DND-41 (cell line): Measurements from ENCODE around the gene SLC17A9.

ENCODE experiments used
- ATAC-seq: fragments of 200-7000 bp; cut with Tn5 transposase; 3 replicates; pipeline ENCODE4 v1.9.1; 2021; ENCODE audit warnings: low read depth; ENCODE audit not compliant: insufficient read depth
- DNase-seq: peaks from one replicate; pipeline ENCODE4 v3.0.0-alpha.2; 2020
- H2AFZ ChIP-seq: 2 replicates; pipeline ENCODE4 v1.6.0; 2012; ENCODE audit warnings: low read depth, low read length
- H3K27ac ChIP-seq: 2 replicates; pipeline ENCODE4 v1.5.1; 2012; ENCODE audit warnings: low read length, inconsistent platforms
- H3K27me3 ChIP-seq: fragments of 200-600 bp; sonication (generic); 2 replicates; pipeline ENCODE4 v1.6.0; 2012; ENCODE audit warnings: low read length, mild to moderate bottlenecking, inconsistent platforms; ENCODE audit not compliant: insufficient read depth, poor library complexity
- H3K36me3 ChIP-seq: 2 replicates; pipeline ENCODE4 v1.5.1; 2012; ENCODE audit warnings: low read length, inconsistent platforms; ENCODE audit not compliant: insufficient read depth
- H3K4me1 ChIP-seq: 2 replicates; pipeline ENCODE4 v1.5.1; 2012; ENCODE audit warnings: mild to moderate bottlenecking, low read length; ENCODE audit not compliant: insufficient read depth
- H3K4me2 ChIP-seq: 2 replicates; pipeline ENCODE4 v1.6.0; 2012; ENCODE audit warnings: mild to moderate bottlenecking, moderate library complexity, low read length, inconsistent platforms; ENCODE audit not compliant: insufficient read depth
- H3K4me3 ChIP-seq, 2 experiments: fragments of 200-600 bp in 1 of 2; shearing (Covaris generic) in 1 of 2; 2 replicates each; pipeline ENCODE4 v1.5.1; 2012 to 2016; ENCODE audit warnings: inconsistent platforms in 2 of 2, low read length in 2 of 2, mild to moderate bottlenecking in 2 of 2, low read depth in 1 of 2, moderate library complexity in 1 of 2
- H3K79me2 ChIP-seq: 2 replicates; pipeline ENCODE4 v1.6.0; 2012; ENCODE audit warnings: low read length, inconsistent platforms; ENCODE audit not compliant: insufficient read depth
- H3K9ac ChIP-seq: 2 replicates; pipeline ENCODE4 v1.6.0; 2012; ENCODE audit warnings: low read depth, mild to moderate bottlenecking, inconsistent platforms, low read length, moderate library complexity
- H3K9me3 ChIP-seq: 2 replicates; pipeline ENCODE4 v1.5.1; 2012; ENCODE audit warnings: low read length, moderate library complexity, mild to moderate bottlenecking, inconsistent platforms; ENCODE audit not compliant: insufficient read depth, severe bottlenecking
- H4K20me1 ChIP-seq: 2 replicates; pipeline ENCODE4 v1.6.0; 2012; ENCODE audit warnings: low read length; ENCODE audit not compliant: insufficient read depth
- EZH2 ChIP-seq: IDR thresholded peaks from 3 replicates; pipeline ENCODE4 v1.6.1; 2012; ENCODE audit warnings: borderline replicate concordance, low read depth, mild to moderate bottlenecking, moderate library complexity, low read length, inconsistent platforms; ENCODE audit not compliant: severe bottlenecking
- TF ChIP-seq, protein P1 (sequence below): IDR thresholded peaks from 2 replicates; pipeline ENCODE4 v1.5.1; 2012; ENCODE audit warnings: borderline replicate concordance, low read length, moderate library complexity, mild to moderate bottlenecking; ENCODE audit not compliant: poor library complexity, severe bottlenecking; ENCODE audit errors: extremely low read depth

SLC17A9 gene

DNA sequence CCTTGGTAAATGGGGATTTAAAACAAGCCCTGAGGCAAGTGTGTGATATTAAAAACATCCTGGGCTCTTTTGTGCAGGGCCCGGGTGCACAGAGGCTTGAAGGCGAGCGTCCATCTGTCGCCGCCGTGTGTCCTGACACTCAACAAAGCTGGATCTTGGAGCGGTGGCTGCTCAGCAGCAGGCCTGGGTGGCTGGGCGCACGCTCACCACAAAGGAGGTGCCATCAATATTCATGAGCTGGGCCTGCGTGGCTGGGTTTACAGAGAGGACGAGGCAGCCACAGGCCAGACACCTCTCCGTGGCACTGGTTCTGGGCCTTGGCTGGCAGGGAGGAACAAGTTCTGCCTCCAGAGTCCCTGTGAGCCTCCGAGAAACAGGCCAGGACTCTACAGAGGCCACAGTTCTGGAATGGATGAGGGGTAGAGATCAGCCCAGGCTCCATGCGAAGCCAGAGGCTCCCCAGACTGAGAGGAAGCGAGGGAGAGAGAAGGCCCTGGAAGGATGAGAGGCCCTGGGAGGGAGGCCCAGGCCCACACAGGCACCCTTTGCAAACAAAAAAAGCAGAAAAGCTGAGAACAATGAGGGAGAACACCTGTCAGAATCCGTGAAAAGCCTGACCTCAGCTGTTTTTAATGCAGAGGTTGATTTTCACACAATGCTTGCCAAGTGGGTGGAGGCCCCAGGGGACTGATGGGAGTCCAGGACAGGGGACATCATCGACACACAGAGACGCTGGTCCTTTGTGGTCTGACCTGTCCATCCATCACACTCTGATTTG, 32.3 kb downstream of the SLC17A9 start:
- H3K79me2 ChIP-seq = no peaks in the 10 kb centered on the region
- DNase-seq (no peak), ATAC-seq (no peak)
- TF ChIP-seq, protein P1, sequence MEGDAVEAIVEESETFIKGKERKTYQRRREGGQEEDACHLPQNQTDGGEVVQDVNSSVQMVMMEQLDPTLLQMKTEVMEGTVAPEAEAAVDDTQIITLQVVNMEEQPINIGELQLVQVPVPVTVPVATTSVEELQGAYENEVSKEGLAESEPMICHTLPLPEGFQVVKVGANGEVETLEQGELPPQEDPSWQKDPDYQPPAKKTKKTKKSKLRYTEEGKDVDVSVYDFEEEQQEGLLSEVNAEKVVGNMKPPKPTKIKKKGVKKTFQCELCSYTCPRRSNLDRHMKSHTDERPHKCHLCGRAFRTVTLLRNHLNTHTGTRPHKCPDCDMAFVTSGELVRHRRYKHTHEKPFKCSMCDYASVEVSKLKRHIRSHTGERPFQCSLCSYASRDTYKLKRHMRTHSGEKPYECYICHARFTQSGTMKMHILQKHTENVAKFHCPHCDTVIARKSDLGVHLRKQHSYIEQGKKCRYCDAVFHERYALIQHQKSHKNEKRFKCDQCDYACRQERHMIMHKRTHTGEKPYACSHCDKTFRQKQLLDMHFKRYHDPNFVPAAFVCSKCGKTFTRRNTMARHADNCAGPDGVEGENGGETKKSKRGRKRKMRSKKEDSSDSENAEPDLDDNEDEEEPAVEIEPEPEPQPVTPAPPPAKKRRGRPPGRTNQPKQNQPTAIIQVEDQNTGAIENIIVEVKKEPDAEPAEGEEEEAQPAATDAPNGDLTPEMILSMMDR = no peak
- TF ChIP-seq EZH2 = no peak
- no peaks in the 10 kb centered on the region for H3K9me3 ChIP-seq
- no peaks in the 10 kb centered on the region for H3K27me3 ChIP-seq
- H3K27ac ChIP-seq = no peak overlapping the region
- peak overlapping the region; percentile 19 for H3K9ac ChIP-seq
- H3K4me2 ChIP-seq = no peak overlapping the region
- H3K4me3 ChIP-seq = no peak overlapping the region
- H3K4me1 ChIP-seq = peaks cover 35% of the 10 kb centered on the region
- no peak overlapping the region for H2AFZ ChIP-seq
- no peaks in the 10 kb centered on the region for H3K36me3 ChIP-seq
- no peaks in the 10 kb centered on the region; the same call in 1 of the 2 replicates for H4K20me1 ChIP-seq

DNA sequence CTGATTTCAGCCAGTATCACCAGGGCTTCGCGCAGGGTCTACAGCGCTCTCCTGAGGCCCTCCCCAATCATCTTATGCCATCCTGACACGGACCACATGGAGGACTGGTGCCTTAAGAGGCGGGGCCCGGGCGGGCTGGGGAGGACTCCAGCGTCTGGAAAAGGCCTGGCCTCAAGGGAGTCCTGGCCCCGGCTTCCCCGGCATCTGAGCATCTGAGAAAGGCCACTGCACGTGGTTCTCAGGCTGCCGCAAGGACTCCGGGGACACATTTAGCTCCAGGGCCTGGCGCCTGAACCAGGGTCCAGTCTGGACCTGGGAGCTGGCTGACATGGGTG, 32.9 kb downstream of the SLC17A9 start:
- Histone ChIP-seq H2AFZ (no peak overlapping the region), H3K79me2 (no peaks in the 10 kb centered on the region), H3K4me2 (no peak overlapping the region), H3K9me3 (no peaks in the 10 kb centered on the region), H3K27me3 (no peaks in the 10 kb centered on the region), H4K20me1 (no peaks in the 10 kb centered on the region; the same call in 1 of the 2 replicates), H3K36me3 (no peaks in the 10 kb centered on the region), H3K9ac (no peak overlapping the region; the same call in 1 of the 2 replicates), H3K4me3 (no peak overlapping the region), H3K27ac (no peak overlapping the region), H3K4me1 (peaks cover 29% of the 10 kb centered on the region)
- no peak for DNase-seq
- TF ChIP-seq, protein P1 = no peak
- no peak for TF ChIP-seq EZH2
- ATAC-seq = no peak

DNA sequence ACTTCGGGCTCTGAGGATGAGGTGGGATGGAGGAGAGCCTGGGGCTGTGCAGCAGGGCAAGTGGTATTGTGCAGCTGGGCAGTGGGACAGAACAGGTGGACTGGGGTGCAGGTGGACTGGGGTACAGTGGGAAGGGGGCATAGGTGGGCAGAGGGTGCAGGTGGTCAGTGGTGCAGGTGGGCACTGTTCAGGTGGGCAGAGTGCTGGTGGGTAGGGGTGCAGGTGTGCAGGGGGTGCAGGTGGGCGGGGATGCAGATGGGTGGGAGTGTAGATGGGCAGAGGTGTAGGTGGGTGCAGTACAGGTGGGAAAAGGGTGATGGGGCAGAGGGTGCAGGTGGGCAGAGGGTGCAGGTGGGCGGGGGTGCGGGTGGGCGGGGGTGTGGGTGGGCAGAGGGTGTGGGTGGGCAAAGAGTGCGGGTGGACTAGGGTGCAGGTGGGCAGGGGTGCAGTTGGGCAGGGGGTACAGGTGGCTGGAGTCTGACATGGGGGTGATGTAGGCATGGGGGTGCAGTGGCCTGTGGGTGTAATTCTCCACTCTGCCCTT, 33.8 kb downstream of the SLC17A9 start:
- Histone ChIP-seq H3K36me3 (no peaks in the 10 kb centered on the region), H3K9me3 (no peaks in the 10 kb centered on the region), H3K27ac (no peak overlapping the region), H3K4me3 (no peak overlapping the region), H3K4me1 (peaks cover 21% of the 10 kb centered on the region), H3K79me2 (no peaks in the 10 kb centered on the region), H3K4me2 (no peak overlapping the region), H2AFZ (no peak overlapping the region), H3K27me3 (no peaks in the 10 kb centered on the region), H4K20me1 (no peaks in the 10 kb centered on the region; the same call in 1 of the 2 replicates), H3K9ac (no peak overlapping the region)
- DNase-seq (no peak), ATAC-seq (no peak)
- TF ChIP-seq, protein P1 = no peak
- no peak for TF ChIP-seq EZH2
